GM19240 (cell line): ENCODE data around the gene CHST11.

Experiments used
- DNase-seq: peaks from one replicate; pipeline ENCODE4 v3.0.0; 2011; ENCODE audit warnings: low spot score; ENCODE audit not compliant: insufficient read length

Gene CHST11

DNA sequence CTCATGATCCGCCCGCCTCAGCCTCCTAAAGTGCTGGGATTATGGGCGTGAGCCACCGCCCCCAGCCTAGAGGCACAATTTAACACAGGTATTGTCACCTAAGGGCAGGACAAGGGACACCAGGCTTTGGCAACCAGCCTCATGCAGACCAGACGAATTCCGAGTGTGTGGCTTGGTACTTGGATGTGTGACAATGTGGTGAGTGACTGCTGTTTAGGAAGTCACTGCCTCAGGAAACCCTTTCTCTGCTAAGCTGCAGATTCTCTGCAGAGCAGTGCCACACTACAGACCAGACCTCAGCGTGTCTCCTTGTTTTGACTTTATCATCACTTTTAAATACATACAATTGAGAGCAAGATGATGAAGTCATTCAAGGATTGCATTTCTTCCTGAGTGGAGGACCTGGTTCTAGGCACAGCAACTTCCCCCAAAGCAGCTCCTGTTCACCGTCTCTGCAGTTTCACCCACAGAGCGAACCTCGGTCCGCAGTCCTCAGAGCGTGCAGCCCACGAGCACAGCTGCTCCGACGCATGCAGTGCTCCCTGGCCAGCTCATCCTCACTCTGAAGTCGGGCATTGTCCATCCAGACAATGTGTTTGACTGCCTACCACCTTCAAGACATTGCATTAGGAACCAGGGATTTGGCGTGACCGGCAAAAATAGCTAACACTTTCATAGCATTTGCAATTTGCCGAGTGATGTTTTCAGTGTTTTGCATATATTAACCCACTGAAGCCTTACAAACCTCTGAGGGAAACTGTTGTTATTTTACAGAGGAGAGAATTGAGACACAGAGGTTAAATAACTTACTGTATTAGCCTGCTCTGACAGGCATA is 235.2 kb downstream of the CHST11 start:
- no peak for DNase-seq

DNA sequence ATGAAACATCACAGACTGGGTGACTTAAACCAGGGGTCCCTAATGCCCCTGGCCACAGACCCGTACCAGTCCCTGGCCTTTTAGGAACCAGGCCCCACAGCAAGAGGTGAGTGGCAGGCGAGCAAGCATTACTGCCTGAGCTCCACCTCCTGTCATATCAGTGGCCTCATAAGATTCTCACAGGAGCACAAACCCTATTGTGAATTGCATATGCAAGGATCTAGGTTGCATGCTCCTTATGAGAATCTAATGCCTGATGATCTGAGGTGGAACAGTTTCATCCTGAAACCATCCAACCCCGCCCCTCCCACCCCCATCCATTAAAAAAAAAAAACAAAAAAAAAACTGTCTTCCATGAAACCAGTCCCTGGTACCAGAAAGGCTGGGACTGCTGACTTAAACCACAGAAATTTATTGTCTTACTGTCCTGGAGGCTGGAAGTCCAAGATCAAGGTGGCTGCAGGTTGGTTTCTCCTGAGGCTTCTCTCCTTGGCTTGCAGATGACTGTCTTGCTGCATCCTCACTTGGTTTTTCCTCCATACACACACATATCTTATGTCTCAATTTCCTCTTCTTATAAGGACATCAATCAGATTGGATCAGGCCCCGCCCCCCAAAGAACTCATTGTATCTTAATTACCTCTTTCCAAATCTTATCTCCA is 235.9 kb downstream of the CHST11 start:
- DNase-seq: no peak

DNA sequence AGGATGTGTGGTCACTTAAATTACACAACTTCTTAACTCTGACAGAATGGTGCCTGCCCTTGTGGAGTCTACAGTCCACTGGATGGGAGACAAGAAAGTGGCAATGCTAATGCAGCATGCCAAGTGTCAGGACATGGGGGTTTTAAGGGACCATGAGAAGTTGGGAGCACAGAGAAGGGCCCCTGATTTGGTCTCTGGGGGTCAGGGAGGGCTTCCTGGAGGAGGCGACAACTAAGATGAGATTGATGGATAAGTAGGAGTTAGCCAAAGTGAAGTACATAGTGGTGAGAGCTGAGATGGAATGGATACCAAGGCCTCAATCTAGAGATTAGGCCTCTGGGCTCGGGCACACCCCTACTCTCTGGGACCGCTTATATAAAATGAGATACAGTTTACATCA is 236.7 kb downstream of the CHST11 start:
- no peak for DNase-seq

DNA sequence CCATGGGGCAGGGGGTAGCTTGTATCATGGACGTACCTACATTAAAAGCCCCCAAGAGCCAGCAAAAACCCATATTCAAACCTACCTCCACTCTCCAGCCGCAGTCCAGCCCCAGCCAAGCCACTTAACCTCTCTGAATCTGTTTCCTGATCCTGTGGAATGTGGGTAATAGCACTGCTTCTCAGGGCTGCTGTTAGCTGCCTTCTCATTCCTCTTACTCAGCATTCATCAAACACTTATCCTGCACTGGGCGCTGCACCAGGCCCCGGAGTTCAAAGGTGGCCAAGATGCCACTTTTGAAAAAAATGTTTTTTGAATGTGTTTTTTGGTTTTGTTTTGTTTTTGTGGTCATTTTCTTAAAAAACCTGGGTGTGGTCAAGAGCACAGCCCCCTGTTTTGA is 237.4 kb downstream of the CHST11 start:
- no peak for DNase-seq

DNA sequence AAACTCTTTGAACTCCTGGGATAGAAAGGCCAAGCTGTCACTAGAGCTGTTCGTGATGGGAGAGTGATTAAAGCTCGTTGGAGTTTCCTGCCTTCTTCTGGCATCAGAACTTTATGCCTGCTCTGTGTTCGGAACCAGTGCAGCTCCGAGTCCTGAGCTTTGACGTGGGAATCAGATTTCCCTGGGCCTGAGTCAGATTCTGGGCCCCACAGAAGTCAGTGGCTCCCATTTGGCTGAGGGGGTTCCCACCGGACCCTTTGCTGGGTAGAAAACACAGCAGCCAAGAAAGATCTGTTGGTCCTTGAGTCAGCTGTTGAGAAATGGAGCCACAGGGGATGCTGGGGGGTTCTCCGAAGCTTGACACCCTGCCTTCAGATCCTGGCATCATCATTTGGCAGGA is 238.0 kb downstream of the CHST11 start:
- DNase-seq: no peak

DNA sequence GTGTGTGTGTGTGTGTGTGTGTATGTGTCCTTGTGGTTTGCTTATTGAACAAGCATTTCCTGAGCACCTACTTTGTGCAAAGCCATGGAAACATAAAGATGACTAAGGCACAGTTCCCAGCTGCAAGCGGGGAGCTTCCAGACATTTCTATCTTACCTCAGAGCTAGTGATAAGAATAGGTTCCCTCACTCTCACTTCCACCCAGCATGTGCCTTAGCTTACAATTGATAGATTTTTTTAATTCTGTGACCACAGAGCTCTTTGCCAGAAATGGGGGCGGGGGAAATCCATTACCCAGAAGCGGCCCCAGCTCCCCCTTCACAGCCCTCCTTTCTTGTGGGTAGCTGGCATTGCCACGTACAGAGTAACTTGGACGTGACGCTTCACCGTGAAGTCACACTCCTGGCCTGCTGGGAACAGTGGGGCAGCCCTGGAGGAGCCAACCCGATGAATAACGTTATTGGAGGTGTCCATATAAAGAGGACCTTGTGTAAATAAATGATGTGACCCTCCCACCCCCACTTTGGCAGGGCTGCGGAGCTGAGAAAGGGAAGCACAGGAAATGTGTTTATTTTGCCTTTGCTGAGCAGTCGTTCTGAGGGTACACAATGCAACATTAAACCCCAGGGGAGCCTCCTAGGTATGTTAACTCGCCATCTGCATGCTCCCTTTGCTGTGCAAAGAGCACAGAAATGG is 238.9 kb downstream of the CHST11 start:
- no peak for DNase-seq

DNA sequence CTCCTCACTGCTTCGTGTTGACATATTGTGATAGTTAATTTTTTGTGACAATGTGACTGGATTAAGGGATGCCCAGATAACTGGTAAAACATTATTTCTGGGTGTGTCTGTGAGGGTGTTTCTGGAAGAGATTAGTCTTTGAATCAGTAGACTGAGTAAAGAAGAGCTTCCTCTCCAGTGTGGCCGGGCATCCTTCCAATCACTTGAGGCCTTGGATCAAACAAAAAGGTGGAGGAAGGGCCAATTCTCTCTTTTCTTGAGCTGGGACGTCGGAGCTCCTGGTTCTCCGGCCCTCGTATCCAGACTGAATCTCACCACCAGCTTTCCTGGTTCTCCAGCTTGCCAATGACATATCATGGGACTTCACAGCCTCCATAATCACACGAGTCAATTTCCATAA is 240.4 kb downstream of the CHST11 start:
- DNase-seq: no peak

DNA sequence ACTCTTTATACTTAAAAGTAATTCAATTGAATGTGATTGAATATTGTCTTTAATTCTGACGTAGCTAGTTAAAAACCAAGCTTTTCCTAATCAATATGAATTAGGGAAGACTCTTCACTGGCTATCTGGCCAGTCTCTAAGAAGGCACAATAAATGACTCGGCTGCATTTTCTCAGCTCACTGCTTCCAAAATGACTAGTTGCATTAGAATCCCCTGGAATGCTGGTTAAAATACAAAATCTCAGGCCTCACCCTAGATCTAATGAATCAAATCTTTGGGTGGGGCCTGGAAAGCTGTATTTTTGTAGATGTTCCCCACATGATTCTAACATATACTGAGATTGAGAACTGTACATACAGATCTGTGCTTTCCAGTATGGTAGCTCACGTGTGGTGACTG is 242.1 kb downstream of the CHST11 start:
- no peak for DNase-seq

DNA sequence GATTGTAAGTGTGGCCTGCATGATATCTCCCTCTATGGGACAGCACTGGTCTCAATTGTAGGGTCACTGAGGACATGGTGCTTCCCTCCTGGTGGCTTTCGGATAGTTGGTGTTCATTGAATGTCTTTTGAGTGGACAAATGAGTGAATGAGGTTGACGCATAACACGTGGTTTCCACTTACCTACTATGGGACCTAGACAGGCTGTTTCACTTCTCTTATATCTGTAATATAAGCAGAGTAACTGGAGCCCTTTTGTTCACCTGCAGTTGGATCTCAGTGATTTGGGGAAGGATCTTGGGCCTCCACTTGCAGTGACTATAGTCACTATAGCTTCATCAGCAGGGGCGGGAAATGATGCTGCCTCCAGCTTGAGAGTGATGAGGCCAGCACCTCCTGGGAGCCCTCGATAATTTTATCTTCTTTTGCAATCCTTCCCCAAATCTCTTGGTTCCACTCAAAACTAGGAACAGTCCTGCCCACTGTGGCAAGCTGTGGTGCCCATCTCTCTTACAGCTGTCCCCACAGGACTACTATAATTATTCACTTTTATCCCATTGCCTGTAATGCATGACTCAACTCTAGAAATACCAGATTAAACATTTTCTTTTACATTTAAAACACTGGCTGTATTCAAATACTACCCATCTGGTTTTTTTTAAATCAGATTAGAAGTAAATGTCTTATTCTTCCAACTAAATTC is 242.9 kb downstream of the CHST11 start:
- DNase-seq: peak; percentile 48

DNA sequence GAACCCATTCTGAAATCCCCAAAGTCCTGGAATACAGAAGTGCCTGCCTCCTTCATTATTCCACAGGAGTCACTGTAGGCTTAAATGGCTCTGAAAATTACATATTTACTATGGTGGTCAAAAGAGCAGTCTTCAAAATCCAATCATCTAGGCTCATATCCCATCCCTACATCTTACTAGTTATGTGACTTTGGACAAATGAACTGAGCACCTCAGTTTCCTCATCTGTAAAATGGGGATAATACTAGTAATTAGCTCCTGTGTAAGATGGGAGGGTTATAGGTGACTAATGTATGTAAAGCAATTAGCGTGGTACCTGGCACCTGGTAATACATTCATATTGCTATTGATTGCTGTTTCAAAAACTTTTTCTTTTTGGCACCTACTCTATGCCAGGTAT is 243.6 kb downstream of the CHST11 start:
- no peak for DNase-seq

DNA sequence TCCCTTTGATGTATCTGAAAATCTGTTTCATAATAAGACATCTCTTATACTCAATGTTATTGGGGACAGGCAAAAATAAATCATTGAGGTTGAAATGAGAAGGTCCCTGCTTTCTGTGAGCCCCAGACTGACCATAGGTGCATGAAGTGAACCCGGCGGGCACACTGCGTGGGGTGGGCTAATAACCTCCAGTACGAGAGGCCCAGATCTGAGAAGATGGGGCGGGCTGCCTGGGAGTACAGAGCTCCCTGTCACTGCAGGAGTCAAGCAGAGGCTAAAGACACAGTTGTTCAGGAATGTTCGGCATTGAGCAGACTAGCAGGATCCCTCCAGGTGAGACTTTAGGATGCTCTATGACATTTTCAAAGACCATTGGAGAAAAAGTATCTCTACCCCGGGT is 244.6 kb downstream of the CHST11 start:
- DNase-seq: no peak

DNA sequence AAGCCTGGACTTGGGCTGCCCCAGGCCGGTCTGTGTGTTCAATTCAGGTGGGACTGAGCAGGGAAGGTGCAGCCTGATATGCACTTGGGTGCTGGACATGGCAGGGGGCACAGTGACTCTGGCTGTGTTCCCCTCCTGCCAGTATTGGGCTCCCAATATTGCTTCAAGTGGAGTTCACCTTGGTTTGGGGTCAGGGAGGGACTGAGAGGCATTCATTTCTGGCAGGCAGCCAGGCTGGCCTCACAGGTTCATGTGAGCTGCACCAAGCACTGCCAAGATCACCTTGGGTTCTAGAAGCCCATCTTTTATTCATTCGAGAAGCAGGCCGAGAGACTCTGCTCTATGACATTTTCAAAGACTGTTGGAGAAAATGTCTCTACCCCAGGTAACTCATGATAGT is 245.0 kb downstream of the CHST11 start:
- DNase-seq: no peak

DNA sequence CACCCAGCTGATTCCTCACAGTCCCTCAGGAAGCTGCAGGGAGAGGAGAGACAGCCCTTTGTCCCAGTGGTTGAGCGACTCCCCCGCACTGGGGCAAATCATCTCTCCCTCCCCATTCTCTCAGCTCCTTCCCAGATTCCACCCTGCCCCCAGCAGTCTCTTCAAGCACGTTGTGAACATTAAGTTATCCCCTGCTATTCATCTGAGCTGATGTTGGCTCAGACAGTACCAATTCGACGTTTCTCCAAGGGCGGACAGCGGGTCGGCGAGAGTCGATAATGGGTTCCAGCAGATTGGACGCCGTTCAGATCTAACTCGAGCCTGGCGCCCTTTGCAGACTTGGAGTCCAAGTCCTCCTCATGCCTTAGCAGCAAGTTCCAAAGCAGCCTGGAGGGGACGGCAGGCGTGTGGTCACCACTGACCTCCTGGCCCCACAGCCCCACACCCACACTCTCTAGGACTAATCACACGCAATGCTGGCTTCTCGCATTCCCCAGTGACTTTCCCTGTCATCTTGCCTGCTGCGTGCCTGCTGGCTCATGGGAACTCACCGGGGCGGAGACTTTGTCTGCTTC is 245.9 kb downstream of the CHST11 start:
- DNase-seq: no peak

DNA sequence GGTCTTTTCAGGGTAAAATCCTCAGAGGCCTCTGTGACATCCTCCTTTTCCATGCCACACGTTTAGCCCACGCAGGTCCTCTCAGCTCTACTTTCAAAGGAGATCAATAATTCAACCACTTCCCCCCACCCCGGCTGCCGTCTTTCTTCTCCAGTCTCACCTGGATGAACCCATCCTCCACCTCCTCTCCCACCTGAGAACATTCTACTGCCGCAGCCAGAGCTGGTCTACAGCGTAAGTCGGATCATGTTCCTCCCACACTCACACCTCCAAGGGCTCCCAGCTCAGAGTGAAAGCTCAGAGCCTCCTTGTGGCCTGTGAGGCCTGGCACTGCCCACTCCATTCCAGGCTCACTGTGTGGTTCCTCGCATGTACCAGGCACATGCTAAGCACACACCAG is 246.6 kb downstream of the CHST11 start:
- DNase-seq: no peak

DNA sequence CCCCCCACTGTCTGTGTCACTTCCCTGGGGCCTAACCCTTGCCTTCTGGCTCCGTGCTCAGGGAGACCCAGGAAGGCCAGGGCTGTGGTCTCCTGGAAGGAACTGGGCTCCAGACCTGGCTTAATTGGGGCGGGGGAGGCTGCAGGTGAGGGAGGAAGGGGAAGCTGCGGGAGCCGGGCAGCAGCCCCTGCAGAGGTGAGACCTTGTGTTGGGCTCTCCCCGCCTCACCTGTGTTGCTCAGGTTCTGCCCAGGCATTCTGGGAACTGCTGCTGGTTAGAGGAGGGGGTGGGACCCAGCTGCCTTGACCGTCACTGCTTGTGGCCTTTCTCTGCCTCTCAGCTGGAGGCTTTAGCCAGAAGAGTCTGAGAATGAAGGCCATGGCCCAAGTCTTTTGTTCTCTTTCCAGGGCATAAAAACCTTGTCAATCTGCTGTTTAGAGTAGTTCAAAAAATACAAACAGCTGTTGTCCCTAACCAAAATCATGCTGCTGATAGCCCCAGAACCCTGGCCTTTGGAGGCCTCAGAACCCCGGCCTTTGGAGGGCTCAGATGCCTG is 247.6 kb downstream of the CHST11 start:
- no peak for DNase-seq

DNA sequence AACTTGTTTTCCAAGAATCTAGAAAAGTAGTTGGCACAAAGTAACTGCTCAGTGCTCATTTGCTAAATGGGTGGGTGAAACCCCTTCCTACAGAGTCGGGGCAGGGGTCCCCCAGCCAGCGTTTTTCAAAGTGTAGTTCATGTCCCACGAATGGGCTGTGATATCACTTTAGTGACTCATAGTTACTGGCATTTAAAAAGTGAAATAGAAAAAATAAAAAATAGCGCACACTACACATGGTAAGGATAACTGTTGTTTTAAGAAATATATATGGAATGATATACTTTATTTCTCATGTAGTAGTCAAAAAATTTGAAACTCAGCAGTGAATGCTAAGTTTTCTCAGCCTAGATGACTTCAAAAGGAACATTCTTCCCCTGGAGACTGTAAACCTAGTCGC is 250.4 kb downstream of the CHST11 start:
- no peak for DNase-seq

DNA sequence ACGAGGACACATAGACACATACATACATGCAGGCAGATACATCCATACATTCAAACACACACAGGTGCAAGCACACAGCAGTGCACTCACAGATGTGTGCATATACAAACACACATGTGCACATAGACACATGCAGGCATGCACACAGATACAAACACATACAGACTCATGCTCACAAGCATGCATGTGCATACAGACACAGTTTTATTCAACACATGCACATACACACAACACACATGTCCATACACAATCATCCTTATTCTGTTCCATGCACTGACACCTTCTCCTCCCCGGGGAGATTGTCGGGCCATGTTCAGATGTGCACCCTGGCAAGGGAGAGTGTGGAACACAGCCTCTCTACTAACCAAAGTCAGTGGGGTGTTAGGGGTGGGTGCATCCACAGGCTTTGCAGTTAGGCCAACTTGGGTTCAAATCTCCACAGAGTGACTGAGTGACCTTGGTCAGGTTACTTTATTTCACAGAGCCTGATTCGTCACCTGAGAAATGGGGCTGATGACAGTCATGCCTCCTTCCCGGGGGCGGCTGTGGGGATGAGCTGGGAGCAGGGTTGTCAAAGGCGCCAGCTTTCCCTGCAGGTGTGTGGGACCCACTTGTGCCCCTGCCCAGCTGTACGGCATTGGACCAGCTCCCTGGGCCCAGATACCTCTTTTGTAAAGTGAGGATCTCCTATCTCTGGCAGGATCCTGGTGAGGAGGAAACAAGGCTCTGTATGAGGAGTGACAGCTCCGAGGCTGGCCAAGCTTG is 251.2 kb downstream of the CHST11 start:
- DNase-seq: no peak

DNA sequence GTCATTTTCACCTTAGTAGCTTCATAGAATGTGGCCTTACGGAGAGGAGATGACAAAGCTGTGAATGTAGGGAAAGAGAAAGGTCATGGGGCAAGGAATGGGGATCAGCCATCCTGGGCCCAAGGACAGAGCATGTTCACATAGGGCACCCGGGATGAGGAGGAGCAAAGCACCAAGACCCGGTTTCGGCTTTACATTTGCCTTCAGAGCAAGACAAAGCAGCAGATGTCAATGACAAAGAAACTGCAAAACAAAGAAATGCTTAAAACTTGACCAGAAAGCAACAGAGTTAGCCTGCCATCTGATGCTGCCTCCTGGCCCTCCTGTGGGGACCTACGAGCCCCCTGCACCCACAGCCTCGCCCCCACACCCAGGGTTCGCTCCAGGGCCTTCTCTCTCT is 252.1 kb downstream of the CHST11 start:
- no peak for DNase-seq

DNA sequence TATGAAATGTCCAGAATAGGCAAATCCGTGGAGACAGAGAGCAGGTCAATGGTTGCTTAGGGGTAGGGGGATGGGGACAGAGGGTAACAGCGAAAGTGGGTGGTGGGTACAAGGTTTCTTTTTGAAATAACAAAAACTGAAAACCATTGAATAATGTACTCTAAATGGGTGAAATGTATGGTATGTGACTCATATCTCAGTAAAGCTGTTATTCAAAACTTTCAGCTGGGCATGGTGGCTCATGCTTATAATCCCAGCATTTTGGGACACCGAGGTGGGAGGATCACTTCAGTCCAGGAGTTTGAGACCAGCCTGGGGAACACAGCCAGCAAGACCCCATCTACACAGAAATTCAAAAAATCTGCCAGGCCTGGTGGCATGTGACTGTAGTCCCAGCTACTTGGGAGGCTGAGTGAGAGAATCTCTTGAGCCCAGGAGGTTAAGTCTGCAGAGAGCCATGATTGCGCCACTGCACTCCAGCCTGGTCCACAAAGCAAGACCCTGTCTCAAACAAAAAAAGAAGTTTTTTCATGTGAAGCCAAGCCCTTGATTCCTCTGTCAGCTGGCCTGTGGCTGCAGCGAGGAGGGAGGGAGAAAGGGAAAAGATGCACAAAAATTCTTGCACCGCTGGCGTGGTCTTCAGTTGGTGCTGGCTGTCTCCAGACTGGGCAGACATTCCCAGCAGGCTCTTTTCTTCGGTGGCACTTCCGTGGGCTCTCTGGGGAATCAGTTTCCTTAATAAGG is 253.1 kb downstream of the CHST11 start:
- DNase-seq: no peak
